HG03457 (cell line): ENCODE results near the gene DAPK1.

Experiments used
- ATAC-seq: cut with Tn5 transposase; IDR thresholded peaks from one replicate; pipeline ENCODE4 v1.9.1; 2021; ENCODE audit warnings: moderate number of reproducible peaks; ENCODE audit not compliant: unreplicated experiment

DAPK1 gene

GRCh38 chr9:87638292-87638691 lies 140.6 kb downstream of the DAPK1 start:
- ATAC-seq, result no peak

- ATAC-seq, result no peak
Measured at GRCh38 chr9:87639949-87640348, 142.3 kb downstream of the DAPK1 start.

GRCh38 chr9:87640385-87640795 lies 142.7 kb downstream of the DAPK1 start:
- no peak for ATAC-seq

- no peak for ATAC-seq
Measured at GRCh38 chr9:87641067-87641466, 143.4 kb downstream of the DAPK1 start.

- no peak for ATAC-seq
Measured at GRCh38 chr9:87642330-87643106, 144.9 kb downstream of the DAPK1 start.

GRCh38 chr9:87643107-87643650 lies 145.5 kb downstream of the DAPK1 start:
- ATAC-seq, result no peak

GRCh38 chr9:87643778-87644570 lies 146.3 kb downstream of the DAPK1 start:
- ATAC-seq, result no peak

- ATAC-seq, result no peak
Measured at GRCh38 chr9:87644659-87645058, 147.0 kb downstream of the DAPK1 start.

GRCh38 chr9:87646546-87646945 lies 148.9 kb downstream of the DAPK1 start:
- no peak for ATAC-seq

- no peak for ATAC-seq
Measured at GRCh38 chr9:87647114-87647513, 149.4 kb downstream of the DAPK1 start.

- ATAC-seq, result no peak
Measured at GRCh38 chr9:87648606-87649005, 150.9 kb downstream of the DAPK1 start.

- no peak for ATAC-seq
Measured at GRCh38 chr9:87650611-87651295, 153.1 kb downstream of the DAPK1 start.

GRCh38 chr9:87651431-87651830 lies 153.8 kb downstream of the DAPK1 start:
- ATAC-seq, result no peak

- no peak for ATAC-seq
Measured at GRCh38 chr9:87653941-87654340, 156.3 kb downstream of the DAPK1 start.

- no peak for ATAC-seq
Measured at GRCh38 chr9:87655731-87656130, 158.1 kb downstream of the DAPK1 start.

GRCh38 chr9:87656485-87656884 lies 158.8 kb downstream of the DAPK1 start:
- ATAC-seq, result no peak

GRCh38 chr9:87657190-87657589 lies 159.5 kb downstream of the DAPK1 start:
- no peak for ATAC-seq

- ATAC-seq, result no peak
Measured at GRCh38 chr9:87657893-87658292, 160.2 kb downstream of the DAPK1 start.

- ATAC-seq, result no peak
Measured at GRCh38 chr9:87658511-87658910, 160.8 kb downstream of the DAPK1 start.

GRCh38 chr9:87659534-87660419 lies 162.1 kb downstream of the DAPK1 start:
- ATAC-seq, result no peak
